K562 (cell line): ENCODE data around the gene MYL4. TPM values are rescaled to one million over a fixed set of nuclear protein-coding genes. Genes with fewer than 3 reads are reported as not detected.

Experiments used
- CGGBP1 ChIP-seq: fragments of 250-450 bp; sonication (Bioruptor Pico); IDR thresholded peaks from 2 replicates; pipeline ENCODE4 v1.9.0; 2021; ENCODE audit warnings: mild to moderate bottlenecking
- DACH1 ChIP-seq: fragments of 450-650 bp; IDR thresholded peaks from 2 replicates; pipeline ENCODE4 v1.6.1; 2018; ENCODE audit not compliant: partially characterized antibody
- FUS ChIP-seq: fragments of 200-400 bp; formaldehyde crosslinking; optimal IDR thresholded peaks from 2 replicates; pipeline ENCODE3; 2017; ENCODE audit warnings: low read depth, low read length
- MBD2 ChIP-seq: sonication (generic); IDR thresholded peaks from 2 replicates; pipeline ENCODE4 v1.6.1; 2016; ENCODE audit warnings: low read depth, borderline replicate concordance
- NFE2L1 ChIP-seq: fragments of 450-650 bp; IDR thresholded peaks from 2 replicates; pipeline ENCODE4 v1.6.1; 2016; ENCODE audit warnings: missing genetic modification characterization, low read depth, mild to moderate bottlenecking, missing compliant biosample characterization, moderate library complexity, borderline replicate concordance
- PHF8 ChIP-seq: fragments of 200-600 bp; sonication (generic); IDR thresholded peaks from 2 replicates; pipeline ENCODE4 v1.6.1; 2012; ENCODE audit warnings: mixed run types, mild to moderate bottlenecking, inconsistent platforms, low read length, moderate library complexity, borderline replicate concordance
- PRDM10 ChIP-seq: fragments of 450-650 bp; IDR thresholded peaks from 2 replicates; pipeline ENCODE4 v1.6.1; 2018; ENCODE audit not compliant: partially characterized antibody
- SMAD4 ChIP-seq: fragments of 250-450 bp; sonication (Bioruptor Pico); conservative IDR thresholded peaks from 2 replicates; pipeline ENCODE4 v1.8.0; 2021; ENCODE audit warnings: inconsistent platforms, mild to moderate bottlenecking, moderate library complexity
- TAF1 ChIP-seq: IDR thresholded peaks from 2 replicates; pipeline ENCODE4 v1.6.1; 2011; ENCODE audit warnings: mild to moderate bottlenecking, low read length, moderate library complexity; ENCODE audit not compliant: insufficient read depth, control insufficient read depth, severe bottlenecking; ENCODE audit errors: extremely low read depth
- TAF15 ChIP-seq: fragments of 200-400 bp; formaldehyde crosslinking; IDR thresholded peaks from 2 replicates; pipeline ENCODE4 v1.6.1; 2017; ENCODE audit warnings: mild to moderate bottlenecking, low read depth, low read length, moderate library complexity
- TFE3 ChIP-seq: fragments of 450-650 bp; formaldehyde crosslinking; IDR thresholded peaks from 2 replicates; pipeline ENCODE4 v1.4.0; 2020; ENCODE audit warnings: mild to moderate bottlenecking, mixed read lengths
- WHSC1 ChIP-seq: IDR thresholded peaks from one replicate; pipeline ENCODE4 v1.6.1; 2012; ENCODE audit warnings: low read length, control low read depth, inconsistent platforms
- ZBTB7A ChIP-seq: IDR thresholded peaks from 2 replicates; pipeline ENCODE4 v1.6.1; 2011; ENCODE audit warnings: low read depth, mild to moderate bottlenecking, low read length, moderate library complexity, borderline replicate concordance; ENCODE audit not compliant: control insufficient read depth
- ZKSCAN3 ChIP-seq: fragments of 250-450 bp; sonication (Bioruptor Pico); IDR thresholded peaks from 2 replicates; pipeline ENCODE4 v1.4.0; 2020
- ZNF124 ChIP-seq: sonication (generic); formaldehyde crosslinking; IDR thresholded peaks from 2 replicates; pipeline ENCODE4 v1.8.1; 2022; ENCODE audit warnings: missing genetic modification reagents
- ZNF174 ChIP-seq: fragments of 250-450 bp; sonication (Bioruptor Pico); IDR thresholded peaks from 2 replicates; pipeline ENCODE4 v1.4.0; 2020; ENCODE audit warnings: mild to moderate bottlenecking
- ZNF24 ChIP-seq: fragments of 450-650 bp; IDR thresholded peaks from 2 replicates; pipeline ENCODE4 v1.6.1; 2016
- ZNF347 ChIP-seq: fragments of 450-650 bp; formaldehyde crosslinking; IDR thresholded peaks from 2 replicates; pipeline ENCODE4 v1.4.0; 2020; ENCODE audit warnings: low read depth, mild to moderate bottlenecking, moderate library complexity
- ZNF398 ChIP-seq: fragments of 250-450 bp; sonication (Bioruptor Pico); IDR thresholded peaks from 2 replicates; pipeline ENCODE4 v1.8.0; 2021; ENCODE audit warnings: moderate library complexity, mild to moderate bottlenecking, inconsistent platforms
- ZNF408 ChIP-seq: fragments of 250-450 bp; sonication (Bioruptor Pico); IDR thresholded peaks from 2 replicates; pipeline ENCODE4 v1.4.0; 2020; ENCODE audit warnings: low read depth, mild to moderate bottlenecking, moderate library complexity
- ZNF444 ChIP-seq: fragments of 250-450 bp; sonication (Bioruptor Pico); IDR thresholded peaks from 2 replicates; pipeline ENCODE4 v1.4.0; 2020; ENCODE audit warnings: mild to moderate bottlenecking, moderate library complexity
- polyA plus RNA-seq, 8 experiments: library from polyadenylated mRNA; depleted of rRNA in 4 of 8; stranded (reverse) in 5 of 8; unstranded in 3 of 8; fragments of >200 nt; fragmentation: Nextera tagmentation in 2 of 8; fragmentation: Illumina TruSeq in 1 of 8; extraction: Ambion mirVana in 2 of 8; extraction: Trizol in 1 of 8; gene quantifications; 2 replicates each; pipeline versions ENCODE4 v1.2.1 to v1.2.3, GENCODE V29; 2011 to 2014; ENCODE audit warnings: inconsistent platforms in 1 of 8, missing spikeins in 1 of 8
- total RNA-seq, 7 experiments: library from RNA; depleted of rRNA in 6 of 7; stranded (reverse); fragments of >200 nt in 6 of 7; fragmentation: Illumina TruSeq in 2 of 7; extraction: Trizol in 2 of 7; gene quantifications; 2 replicates each; pipeline versions ENCODE4 v1.2.1 to v1.2.3, GENCODE V29; 2011 to 2021; ENCODE audit warnings: low replicate concordance in 1 of 7

MYL4 gene
- total and polyA plus RNA-seq, 9 of the 15 experiments (the other 6 are each of a cell fraction or from before 2014, with no cell fraction given) = 117 to 423 (median 221) TPM

GRCh38 chr17:47188876-47189731 lies 20.0 kb upstream of the MYL4 start, which contains the start of gene CDC27 (continued):
- TF ChIP-seq ZNF124 (CRISPR knock-in tag) = no peak
- TF ChIP-seq ZNF398 (CRISPR knock-in tag) = no peak
- TF ChIP-seq DACH1 = no peak
- TF ChIP-seq ZNF347 (CRISPR knock-in tag) = no peak
- peak; percentile 58 for TF ChIP-seq ZNF24
- TF ChIP-seq CGGBP1 (CRISPR knock-in tag) = no peak
- peak; percentile 72 for TF ChIP-seq TAF1
- no peak for TF ChIP-seq ZNF408
- TF ChIP-seq ZNF174 (CRISPR knock-in tag) = no peak
- no peak for TF ChIP-seq FUS
- TF ChIP-seq MBD2 = no peak; the same call in 1 of the 2 replicates
- TF ChIP-seq NFE2L1 (tag) = no peak
- no peak for TF ChIP-seq WHSC1
- peak; percentile 88 for TF ChIP-seq ZBTB7A
- no peak for TF ChIP-seq TFE3 (CRISPR knock-in tag)
- peak; percentile 18; the same call in 1 of the 2 replicates for TF ChIP-seq SMAD4
- peak; percentile 96 for TF ChIP-seq PHF8
- no peak for TF ChIP-seq ZKSCAN3
- peak; percentile 43 for TF ChIP-seq PRDM10
- no peak for TF ChIP-seq ZNF444 (CRISPR knock-in tag)
- TF ChIP-seq TAF15 = no peak
